GM12873 (cell line): Measurements from ENCODE around the gene FAM163A.
A peak's percentile ranks its signal among the peaks of the same experiment; 100 is the strongest.

Source experiments
- CTCF ChIP-seq: IDR thresholded peaks from 2 replicates; pipeline ENCODE4 v1.5.1; 2012; ENCODE audit warnings: low read depth, mild to moderate bottlenecking, moderate library complexity, low read length, control low read depth; ENCODE audit not compliant: insufficient read depth; ENCODE audit errors: missing control alignments

The FAM163A gene

GRCh38 chr1:179742717-179743678 lies at the start of gene FAM163A:
FAM163A (plus strand) TSS chr1:179743291; CDS start chr1:179813098, 69,807 bp downstream.
- TF ChIP-seq CTCF: no peak

GRCh38 chr1:179702946-179703539 lies 40.0 kb upstream of the FAM163A start:
- TF ChIP-seq CTCF: no peak

GRCh38 chr1:179706339-179706941 lies 36.7 kb upstream of the FAM163A start:
- TF ChIP-seq CTCF: peak; percentile 72

- no peak for TF ChIP-seq CTCF
These were observed 35.7 kb upstream of the FAM163A start for GRCh38 chr1:179707406-179707805.

GRCh38 chr1:179708434-179709195 lies 34.5 kb upstream of the FAM163A start:
- no peak for TF ChIP-seq CTCF

GRCh38 chr1:179709841-179710329 lies 33.2 kb upstream of the FAM163A start:
- TF ChIP-seq CTCF: no peak
